ENCODE results near the gene RBP3.

DNA sequence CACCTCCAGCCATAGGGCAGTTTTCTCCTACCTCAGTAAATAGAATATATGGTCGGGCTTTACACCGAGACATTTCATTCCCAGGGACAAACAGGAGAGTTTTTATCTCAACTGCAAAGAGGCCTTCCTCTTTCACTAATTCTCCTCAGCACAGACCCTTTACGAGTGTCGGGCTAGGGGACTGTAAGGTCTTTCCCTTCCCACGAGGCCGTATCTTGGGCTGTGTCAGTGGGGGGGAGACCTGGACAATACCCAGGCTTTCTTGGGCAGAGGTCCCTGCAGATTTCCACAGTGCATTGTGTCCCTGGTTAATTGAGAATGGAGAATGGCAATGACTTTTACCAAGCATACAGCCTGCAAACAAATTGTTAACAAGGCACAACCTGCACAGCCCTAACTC is 49.1 kb downstream of the RBP3 start:
- TF ChIP-seq CTCF (IDR thresholded peaks at IDR 0.05; ENCODE audit: low read depth, low read length) = no peak
- TF ChIP-seq EZH2phosphoT487 (IDR thresholded peaks at IDR 0.05; ENCODE audit: low read depth) = no peak
